OCI-LY1 (cell line): ENCODE measurements around the gene ALOX15.

ENCODE experiments used
- CTCF ChIP-seq: fragments of 200-600 bp; sonication (generic), shearing (Covaris generic); IDR thresholded peaks from 2 replicates; pipeline ENCODE4 v1.5.1; 2017; ENCODE audit warnings: mild to moderate bottlenecking, antibody characterized with exemption, low read length, moderate library complexity, mixed read lengths
- EZH2 ChIP-seq: fragments of 200-600 bp; sonication (generic), shearing (Covaris generic); IDR thresholded peaks from 2 replicates; pipeline ENCODE4 v1.8.0; 2017; ENCODE audit warnings: borderline replicate concordance, mixed run types, mild to moderate bottlenecking, antibody characterized with exemption, low read length, moderate library complexity, mixed read lengths

DNA sequence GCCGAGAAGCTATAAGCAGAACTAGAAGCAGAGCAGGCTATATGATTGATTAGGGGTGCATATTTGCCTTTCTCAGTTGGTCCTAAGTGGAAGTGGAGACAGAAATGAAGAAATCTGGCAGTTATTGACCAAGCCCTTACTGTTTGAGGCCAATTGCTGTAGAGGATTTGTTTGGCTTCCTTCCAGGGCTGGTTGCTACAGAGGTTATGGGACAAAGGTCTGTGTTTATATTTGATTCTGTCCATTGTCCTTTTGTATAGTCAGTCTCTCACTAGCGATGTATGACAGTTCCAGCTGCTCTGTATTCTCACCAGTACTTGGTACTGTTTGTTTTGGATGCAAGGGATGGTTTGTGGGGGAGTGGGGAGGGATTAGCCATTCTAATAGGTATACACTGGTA, 7.3 kb upstream of the ALOX15 start:
- no peak for TF ChIP-seq CTCF
- no peak for TF ChIP-seq EZH2
